NCI-H226 (cell line): ENCODE measurements around the gene LRP2.
"Not testable (repeated sequence)": the region's sequence is repeated elsewhere in the genome, so short reads cannot be mapped to it uniquely, and the experiment has no call there.

Experiments
- DNase-seq: peaks from one replicate; pipeline ENCODE4 v3.0.0-alpha.2; 2015

Gene LRP2

GRCh38 chr2:169362118-169362893, at the start of gene LRP2:
Gene LRP2, minus strand, starts transcription at chr2:169362534. Its CDS starts 135 bp downstream, at chr2:169362399.
- DNase-seq = no peak

- no peak for DNase-seq
Measured at GRCh38 chr2:169406891-169407290, 44.6 kb upstream of the LRP2 start.

GRCh38 chr2:169399491-169399890, 37.2 kb upstream of the LRP2 start:
- DNase-seq = not testable (repeated sequence)

GRCh38 chr2:169397697-169398096, 35.4 kb upstream of the LRP2 start:
- DNase-seq = no peak

- no peak for DNase-seq
Measured at GRCh38 chr2:169395821-169396374, 33.6 kb upstream of the LRP2 start.

- peak; percentile 12 for DNase-seq
Measured at GRCh38 chr2:169393068-169393590, 30.8 kb upstream of the LRP2 start.

- DNase-seq = no peak
Measured at GRCh38 chr2:169391236-169391635, 28.9 kb upstream of the LRP2 start.

- DNase-seq = no peak
Measured at GRCh38 chr2:169388161-169388560, 25.8 kb upstream of the LRP2 start.

GRCh38 chr2:169386722-169387121, 24.4 kb upstream of the LRP2 start:
- no peak for DNase-seq

- DNase-seq = no peak
Measured at GRCh38 chr2:169384816-169385215, 22.5 kb upstream of the LRP2 start.

GRCh38 chr2:169372561-169372960, 10.2 kb upstream of the LRP2 start:
- no peak for DNase-seq

- no peak for DNase-seq
Measured at GRCh38 chr2:169366066-169366465, 3.7 kb upstream of the LRP2 start.

GRCh38 chr2:169365029-169365480, 2.7 kb upstream of the LRP2 start:
- DNase-seq = no peak

GRCh38 chr2:169363560-169364150, 1.3 kb upstream of the LRP2 start:
- DNase-seq = no peak

- DNase-seq = no peak
Measured at GRCh38 chr2:169362894-169363559, 693 bp upstream of the LRP2 start.

GRCh38 chr2:169361706-169362117, 622 bp downstream of the LRP2 start:
- no peak for DNase-seq

GRCh38 chr2:169360984-169361705, 1.2 kb downstream of the LRP2 start:
- no peak for DNase-seq

GRCh38 chr2:169358016-169358415, 4.3 kb downstream of the LRP2 start:
- no peak for DNase-seq

- no peak for DNase-seq
Measured at GRCh38 chr2:169354244-169354643, 8.1 kb downstream of the LRP2 start.

- DNase-seq = no peak
Measured at GRCh38 chr2:169351725-169352124, 10.6 kb downstream of the LRP2 start.

GRCh38 chr2:169349535-169349934, 12.8 kb downstream of the LRP2 start:
- no peak for DNase-seq

GRCh38 chr2:169348321-169349024, 13.9 kb downstream of the LRP2 start:
- DNase-seq = no peak
